ENCODE measurements around the gene SIDT2. TPM values are rescaled to one million over a fixed set of nuclear protein-coding genes. Genes with fewer than 3 reads are reported as not detected.

The SIDT2 gene
- polyA plus RNA-seq, 1 experiment, result 32.5 TPM

GRCh38 chr11:117220999-117221774 lies 42.6 kb downstream of the SIDT2 start:
- TF ChIP-seq, protein P1, sequence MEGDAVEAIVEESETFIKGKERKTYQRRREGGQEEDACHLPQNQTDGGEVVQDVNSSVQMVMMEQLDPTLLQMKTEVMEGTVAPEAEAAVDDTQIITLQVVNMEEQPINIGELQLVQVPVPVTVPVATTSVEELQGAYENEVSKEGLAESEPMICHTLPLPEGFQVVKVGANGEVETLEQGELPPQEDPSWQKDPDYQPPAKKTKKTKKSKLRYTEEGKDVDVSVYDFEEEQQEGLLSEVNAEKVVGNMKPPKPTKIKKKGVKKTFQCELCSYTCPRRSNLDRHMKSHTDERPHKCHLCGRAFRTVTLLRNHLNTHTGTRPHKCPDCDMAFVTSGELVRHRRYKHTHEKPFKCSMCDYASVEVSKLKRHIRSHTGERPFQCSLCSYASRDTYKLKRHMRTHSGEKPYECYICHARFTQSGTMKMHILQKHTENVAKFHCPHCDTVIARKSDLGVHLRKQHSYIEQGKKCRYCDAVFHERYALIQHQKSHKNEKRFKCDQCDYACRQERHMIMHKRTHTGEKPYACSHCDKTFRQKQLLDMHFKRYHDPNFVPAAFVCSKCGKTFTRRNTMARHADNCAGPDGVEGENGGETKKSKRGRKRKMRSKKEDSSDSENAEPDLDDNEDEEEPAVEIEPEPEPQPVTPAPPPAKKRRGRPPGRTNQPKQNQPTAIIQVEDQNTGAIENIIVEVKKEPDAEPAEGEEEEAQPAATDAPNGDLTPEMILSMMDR (IDR thresholded peaks at IDR 0.05; ENCODE audit: low read depth, low read length), result no peak
- no peak for DNase-seq (ENCODE audit: low read depth, low spot score)
- CTCF ChIA-PET, result interaction anchor here (1.1 to 3.7 kb wide), 5 partner anchors 10 to 430 kb away, joined by 3 to 20 read pairs (median 16); partner anchors contain the start of genes APOA5, BACE1 and PCSK7
- no peaks in the 10 kb centered on the region for H3K27me3 ChIP-seq (ENCODE audit: control insufficient read depth, insufficient read depth, low read length)
- no peak overlapping the region for H3K4me3 ChIP-seq (ENCODE audit: low read depth, low read length)
- peak overlapping the region; percentile 75 for H3K27ac ChIP-seq (ENCODE audit: low read depth, low read length)
- H3K9me3 ChIP-seq (ENCODE audit: control insufficient read depth, insufficient read depth, low read length), result no peaks in the 10 kb centered on the region
- POLR2A ChIA-PET, result interaction anchor here (1.0 to 2.2 kb wide), 7 partner anchors 10 to 40 kb away, joined by 3 to 11 read pairs (median 4); partner anchors contain the start of genes PCSK7 and TAGLN

DNA sequence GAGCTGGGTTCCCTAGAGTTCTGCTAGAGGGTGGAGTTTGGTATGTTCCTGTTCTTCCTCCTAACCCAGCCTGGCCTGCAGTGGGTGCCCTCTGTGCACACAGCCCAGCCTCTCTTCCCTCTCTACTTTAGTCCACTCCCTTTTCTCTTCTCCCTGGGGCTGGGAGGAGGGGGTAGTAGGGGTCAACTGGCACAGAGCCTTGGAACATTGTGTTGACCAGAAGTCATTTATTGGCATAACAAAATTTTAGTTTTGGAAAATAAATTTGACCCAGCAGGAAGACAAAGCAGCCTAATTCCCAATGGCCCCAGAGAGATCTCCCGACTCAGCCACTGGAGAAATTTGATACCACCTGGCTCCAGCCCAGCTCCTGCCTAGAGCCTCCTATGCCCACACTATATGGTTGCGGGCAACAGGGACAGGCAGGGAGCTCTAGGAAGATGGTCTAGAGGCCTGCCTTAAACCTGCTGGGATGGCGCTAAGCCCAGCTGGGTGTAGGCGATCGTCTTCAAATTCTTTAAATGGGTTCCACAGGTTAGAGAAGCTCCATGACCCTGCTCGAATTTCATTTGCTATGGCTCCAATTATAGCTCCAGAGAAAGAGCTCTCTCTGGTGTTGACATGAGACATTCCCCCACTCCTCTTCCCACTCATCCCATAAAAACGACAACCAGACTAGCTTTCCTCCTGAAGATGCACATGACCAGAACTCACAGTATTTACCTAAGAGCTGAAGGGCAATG lies 43.4 kb downstream of the SIDT2 start:
- peak overlapping the region; percentile 75 for H3K27ac ChIP-seq (ENCODE audit: low read depth, low read length)
- H3K4me3 ChIP-seq (ENCODE audit: low read depth, low read length), result no peak overlapping the region
- ChIA-PET CTCF (interaction anchor here (0.9 to 3.7 kb wide), 10 partner anchors 9 to 431 kb away, joined by 3 to 20 read pairs (median 4); partner anchors contain the start of genes APOA5, BACE1, CEP164 and PCSK7), POLR2A (interaction anchor here (0.7 to 2.2 kb wide), 8 partner anchors 10 to 46 kb away, joined by 3 to 11 read pairs (median 4); partner anchors contain the start of genes PCSK7 and TAGLN)
- DNase-seq (ENCODE audit: low read depth, low spot score), result no peak
- H3K9me3 ChIP-seq (ENCODE audit: control insufficient read depth, insufficient read depth, low read length), result no peaks in the 10 kb centered on the region
- TF ChIP-seq, protein P1 (IDR thresholded peaks at IDR 0.05; ENCODE audit: low read depth, low read length), result no peak
- H3K27me3 ChIP-seq (ENCODE audit: control insufficient read depth, insufficient read depth, low read length), result no peaks in the 10 kb centered on the region

GRCh38 chr11:117222991-117223740 lies 44.6 kb downstream of the SIDT2 start:
- TF ChIP-seq, protein P1 (IDR thresholded peaks at IDR 0.05; ENCODE audit: low read depth, low read length), result no peak
- no peaks in the 10 kb centered on the region for H3K27me3 ChIP-seq (ENCODE audit: control insufficient read depth, insufficient read depth, low read length)
- no peak for DNase-seq (ENCODE audit: low read depth, low spot score)
- H3K27ac ChIP-seq (ENCODE audit: low read depth, low read length), result peak overlapping the region; percentile 21
- ChIA-PET POLR2A (no interaction called here), CTCF (interaction anchor here (0.9 to 4.6 kb wide), 6 partner anchors 8 to 388 kb away, joined by 4 to 70 read pairs (median 16); partner anchors contain the start of genes PCSK7 and SIDT2)
- no peaks in the 10 kb centered on the region for H3K9me3 ChIP-seq (ENCODE audit: control insufficient read depth, insufficient read depth, low read length)
- no peak overlapping the region for H3K4me3 ChIP-seq (ENCODE audit: low read depth, low read length)

DNA sequence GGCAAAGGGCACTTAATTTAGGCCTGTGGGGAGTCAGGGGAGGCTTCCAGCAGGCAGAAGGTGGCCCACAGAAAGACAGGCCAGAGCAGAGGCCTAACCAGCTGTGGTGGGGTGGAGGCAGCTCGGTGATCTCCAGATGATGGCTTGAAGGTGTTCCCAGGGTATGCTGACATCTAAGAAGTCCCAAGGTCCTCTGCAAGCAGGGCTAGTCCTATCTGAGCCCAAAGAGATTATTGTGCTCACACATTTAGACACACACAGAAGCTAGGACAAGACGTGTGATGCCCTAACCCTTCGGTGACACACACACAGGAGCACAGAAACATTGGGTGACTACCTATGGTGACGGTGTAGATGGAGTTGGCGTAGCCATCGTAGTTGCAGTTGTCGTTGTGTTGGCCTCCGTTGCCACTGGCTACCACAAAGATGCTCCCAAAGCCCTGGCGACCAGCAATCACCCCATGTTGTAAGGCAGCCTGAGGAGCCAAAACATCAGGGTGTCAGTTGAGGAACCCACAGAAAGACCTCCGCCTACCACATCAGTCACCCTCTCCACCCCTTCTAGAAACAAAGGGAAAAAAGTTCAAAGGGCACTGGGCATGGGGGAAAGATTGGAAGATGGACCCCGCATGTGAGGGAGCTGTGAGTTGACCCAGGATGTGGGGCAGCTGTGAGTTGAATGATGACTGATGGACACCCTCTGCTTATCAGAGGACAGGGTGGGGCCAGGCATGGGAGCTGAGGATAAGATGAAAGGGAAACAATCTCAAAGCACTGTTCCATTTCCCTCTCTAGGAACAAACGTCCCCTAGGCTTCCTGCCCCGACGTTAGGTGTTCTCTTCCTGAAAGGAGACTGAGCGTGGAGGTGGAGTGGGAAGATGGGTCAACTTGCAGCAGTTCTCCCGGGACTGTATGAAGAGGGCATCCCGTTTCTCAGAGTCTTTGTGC lies 45.5 kb downstream of the SIDT2 start:
- no peaks in the 10 kb centered on the region for H3K27me3 ChIP-seq (ENCODE audit: control insufficient read depth, insufficient read depth, low read length)
- no peak overlapping the region for H3K27ac ChIP-seq (ENCODE audit: low read depth, low read length)
- ChIA-PET POLR2A (interaction anchor here (1.6 kb wide), 1 partner anchor 21 kb away, joined by 4 read pairs; no protein-coding TSS in a partner anchor), CTCF (interaction anchor here (1.0 to 4.6 kb wide), 8 partner anchors 8 to 481 kb away, joined by 3 to 70 read pairs (median 4); partner anchors contain the start of genes SIDT2, TAGLN and ZPR1)
- DNase-seq (ENCODE audit: low read depth, low spot score), result no peak
- no peaks in the 10 kb centered on the region for H3K9me3 ChIP-seq (ENCODE audit: control insufficient read depth, insufficient read depth, low read length)
- TF ChIP-seq, protein P1 (IDR thresholded peaks at IDR 0.05; ENCODE audit: low read depth, low read length), result no peak
- H3K4me3 ChIP-seq (ENCODE audit: low read depth, low read length), result no peak overlapping the region

Data from AG04450 (cell line).